Stimulated activated CD4-positive, alpha-beta T cell treated with anti-CD3 and anti-CD28 coated beads, Interleukin-2, amount 100 ng/mL, for 24 hours (primary cell): ENCODE data around the gene KCNJ4.
A peak's percentile ranks its signal among the peaks of the same experiment; 100 is the strongest.
"Not testable (repeated sequence)": the region's sequence is repeated elsewhere in the genome, so short reads cannot be mapped to it uniquely, and the experiment has no call there.

Source experiments
- DNase-seq, 2 donors: peaks; one replicate each; pipeline ENCODE4 v3.0.0-alpha.2; 2020

The KCNJ4 gene

GRCh38 chr22:38411016-38411415 is 44.0 kb downstream of the KCNJ4 start:
- no peak for DNase-seq

- DNase-seq = not testable (repeated sequence)
Observed at GRCh38 chr22:38409916-38410315, 45.1 kb downstream of the KCNJ4 start.

- no peak for DNase-seq
Observed at GRCh38 chr22:38406617-38407016, 48.4 kb downstream of the KCNJ4 start.

- DNase-seq = no peak
Observed at GRCh38 chr22:38404419-38404818, 50.6 kb downstream of the KCNJ4 start.

GRCh38 chr22:38403812-38404211 is 51.2 kb downstream of the KCNJ4 start:
- DNase-seq = no peak

DNA sequence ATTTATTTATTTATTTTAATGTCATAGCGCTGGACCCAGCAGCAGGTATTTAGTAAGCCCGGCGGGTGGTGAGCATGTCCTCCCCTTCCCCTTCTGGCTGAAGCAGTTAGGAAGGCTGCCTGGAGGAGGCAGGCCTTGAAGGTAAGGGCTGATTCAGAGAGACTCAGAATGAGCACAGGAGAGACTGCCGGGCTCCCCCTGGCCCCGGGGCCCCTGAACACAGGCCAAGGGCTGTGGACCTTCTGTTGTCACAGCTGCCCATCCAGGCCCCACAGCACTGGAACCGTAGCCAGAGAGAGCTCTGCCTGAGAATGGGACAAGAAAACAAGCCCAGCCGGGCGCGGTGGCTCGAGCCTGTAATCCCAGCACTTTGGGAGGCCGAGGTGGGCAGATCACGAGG is 52.8 kb downstream of the KCNJ4 start:
- no peak for DNase-seq

GRCh38 chr22:38401336-38402084 is 53.5 kb downstream of the KCNJ4 start:
- DNase-seq = no peak

- not testable (repeated sequence) for DNase-seq
Observed at GRCh38 chr22:38400256-38400655, 54.7 kb downstream of the KCNJ4 start.

- DNase-seq = peak; percentile 82 to 86
Observed at GRCh38 chr22:38398609-38399461, 56.2 kb downstream of the KCNJ4 start.

GRCh38 chr22:38398181-38398608 is 56.8 kb downstream of the KCNJ4 start:
- peak; percentile 47 to 56 for DNase-seq

GRCh38 chr22:38397189-38398085 is 57.6 kb downstream of the KCNJ4 start:
- peak in 1 of 2 donors; percentile 24 for DNase-seq

GRCh38 chr22:38396440-38397069 is 58.4 kb downstream of the KCNJ4 start:
- DNase-seq = not testable (repeated sequence)

DNA sequence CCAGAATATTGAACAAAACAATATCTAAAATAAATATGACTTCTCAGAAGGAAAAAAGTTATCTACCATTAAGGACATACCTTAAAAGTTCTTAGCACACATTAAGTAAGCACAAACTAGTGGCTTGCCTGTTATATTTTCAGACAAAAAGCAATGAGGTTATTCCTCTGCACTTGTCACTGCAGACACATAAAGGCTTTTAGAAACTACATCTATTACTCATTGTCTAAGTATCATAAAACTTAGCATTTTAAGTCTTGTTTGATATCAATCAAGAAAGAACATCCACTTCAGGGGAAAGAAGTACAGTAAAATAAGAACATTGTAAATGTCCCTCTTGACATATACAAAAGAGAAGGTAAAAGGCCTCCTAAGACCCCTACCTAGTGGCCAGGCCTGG is 59.1 kb downstream of the KCNJ4 start:
- DNase-seq = not testable (repeated sequence)

- not testable (repeated sequence) for DNase-seq
Observed at GRCh38 chr22:38394929-38395624, 59.9 kb downstream of the KCNJ4 start.

- DNase-seq = not testable (repeated sequence)
Observed at GRCh38 chr22:38389428-38389818, 65.6 kb downstream of the KCNJ4 start.

DNA sequence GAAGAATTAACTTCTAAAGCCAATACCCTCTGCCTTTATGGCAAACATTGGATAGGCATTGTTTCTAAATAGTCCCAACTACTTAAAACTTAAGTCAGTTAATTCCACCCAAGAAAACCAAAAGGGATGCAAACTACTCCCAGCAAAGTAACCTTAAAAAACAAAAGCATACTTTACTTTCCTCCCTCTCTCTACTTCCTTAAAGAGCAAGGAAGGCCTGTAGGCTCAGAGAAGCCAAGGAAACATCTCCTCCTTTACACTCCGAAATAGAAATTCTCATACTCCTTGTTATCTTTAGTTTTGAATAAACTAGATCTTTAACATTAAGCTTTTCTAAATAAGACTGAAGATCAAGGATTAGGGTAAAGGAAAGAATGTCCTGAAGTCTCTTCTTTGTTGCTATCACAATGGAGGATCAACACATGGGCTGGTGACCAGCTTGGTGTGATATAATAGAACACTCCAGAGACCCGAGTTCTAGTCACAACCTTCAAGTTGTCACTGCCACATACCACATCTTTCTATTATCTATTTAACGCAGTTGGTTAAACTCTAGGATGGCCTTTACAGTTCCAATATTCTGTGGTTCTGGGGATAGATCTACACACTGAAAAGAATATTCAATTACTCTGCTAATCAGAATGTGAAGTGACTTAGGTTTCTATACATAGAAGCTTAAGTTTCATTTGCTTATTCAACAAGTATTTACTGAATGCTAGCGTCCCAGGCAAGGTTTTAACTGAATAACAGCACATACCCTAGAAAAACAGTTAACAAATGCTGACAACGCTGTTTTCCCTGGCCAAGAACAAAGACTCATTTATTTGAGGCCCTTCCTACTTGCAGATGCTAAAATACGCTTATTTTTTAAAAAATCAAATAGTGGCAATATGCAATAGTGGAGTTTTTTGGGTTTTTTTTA is 66.2 kb downstream of the KCNJ4 start:
- DNase-seq = not testable (repeated sequence)

DNA sequence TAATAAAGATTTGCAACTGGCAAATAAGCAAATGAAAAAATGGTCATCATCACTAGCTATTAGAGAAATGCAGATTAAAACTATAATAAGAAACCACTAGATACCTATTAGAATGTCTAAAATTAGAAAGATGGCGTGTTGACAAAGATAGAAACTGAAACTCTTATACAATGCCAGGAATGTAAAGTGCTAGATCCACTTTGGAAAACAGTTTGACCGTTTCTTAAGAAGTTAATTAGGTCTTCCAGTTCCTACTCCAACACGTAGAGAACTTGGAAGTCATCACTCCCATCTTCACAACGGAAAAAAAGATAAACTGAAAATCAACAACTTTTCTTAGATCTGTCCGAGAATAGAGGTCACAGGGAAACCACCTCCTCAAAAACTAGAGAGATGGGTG is 68.1 kb downstream of the KCNJ4 start:
- not testable (repeated sequence) for DNase-seq

DNA sequence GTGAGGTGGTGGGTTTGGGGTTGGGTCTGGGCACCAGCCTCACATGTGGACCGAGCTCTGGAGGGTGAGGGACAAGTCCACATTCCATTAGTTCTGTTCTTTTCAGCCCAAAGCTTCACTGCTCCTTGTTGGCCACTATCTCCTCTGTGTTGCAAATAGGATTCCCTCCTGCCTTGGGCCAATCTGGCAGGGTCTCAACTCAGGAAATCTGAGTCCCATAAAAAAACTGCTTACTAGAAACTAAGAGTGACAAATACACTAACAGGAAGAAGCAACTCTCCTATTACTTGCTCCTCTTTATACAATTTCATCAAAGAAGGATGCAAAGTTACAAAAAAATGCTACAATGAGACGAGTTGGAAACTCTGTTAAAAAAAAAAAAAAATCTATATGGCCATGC is 71.6 kb downstream of the KCNJ4 start:
- no peak for DNase-seq

- DNase-seq = not testable (repeated sequence)
Observed at GRCh38 chr22:38381371-38381770, 73.6 kb downstream of the KCNJ4 start.
